SK-N-SH (cell line): ENCODE measurements around the gene SHISA5. TPM values are rescaled to one million over a fixed set of nuclear protein-coding genes. Genes with fewer than 3 reads are reported as not detected.
"Not testable (repeated sequence)": the region's sequence is repeated elsewhere in the genome, so short reads cannot be mapped to it uniquely, and the experiment has no call there.

Experiments
- CTCF ChIA-PET: fragments of 300-600, 350-600 bp; formaldehyde crosslinking; extraction: SDS; loops from one replicate; lab custom pipeline; 2021; lab: Yijun Ruan, JAX
- POLR2A ChIA-PET: fragments of 350-600 bp; sonication (Branson Sonifier 250); formaldehyde crosslinking; extraction: SDS; loops from one replicate; lab custom pipeline; 2020; ENCODE audit warnings: antibody characterized with exemption, inconsistent platforms; lab: Yijun Ruan, JAX
- DNase-seq: peaks from one replicate; pipeline ENCODE4 v3.0.0; 2012
- H2AFZ ChIP-seq: fragments of 200-600 bp; sonication (generic); 2 replicates; pipeline ENCODE4 v1.8.1; 2016; ENCODE audit warnings: antibody characterized with exemption, mild to moderate bottlenecking, low read depth
- H3F3A ChIP-seq: fragments of 200-600 bp; sonication (generic); replicated peaks from 2 replicates; pipeline ENCODE3; 2016; ENCODE audit warnings: antibody characterized with exemption, mild to moderate bottlenecking; ENCODE audit not compliant: insufficient read depth
- H3K27ac ChIP-seq, 2 experiments: fragments of 200-500 bp in 1 of 2; fragments of 200-600 bp in 1 of 2; sonication (Bioruptor generic) in 1 of 2; sonication (generic), shearing (Covaris generic) in 1 of 2; 2 replicates each; pipeline versions ENCODE4 v1.5.1 to v1.6.1; 2014 to 2016; ENCODE audit warnings: low read depth in 2 of 2, inconsistent platforms in 1 of 2, low read length in 1 of 2, mild to moderate bottlenecking in 1 of 2, mixed read lengths in 1 of 2
- H3K27me3 ChIP-seq: fragments of 200-600 bp; sonication (generic), shearing (Covaris generic); 2 replicates; pipeline ENCODE4 v1.6.1; 2016; ENCODE audit warnings: mixed run types; ENCODE audit not compliant: insufficient read depth
- H3K36me3 ChIP-seq, 2 experiments: fragments of 200-500 bp in 1 of 2; fragments of 200-600 bp in 1 of 2; sonication (Bioruptor generic) in 1 of 2; sonication (generic) in 1 of 2; replicated peaks in 1 of 2; 2 replicates each; pipeline versions ENCODE3 to v1.5.1; 2014 to 2016; ENCODE audit warnings: low read length in 1 of 2, mild to moderate bottlenecking in 1 of 2; ENCODE audit not compliant: insufficient read depth in 2 of 2, control insufficient read depth in 1 of 2
- H3K4me1 ChIP-seq, 2 experiments: fragments of 200-500 bp in 1 of 2; fragments of 200-600 bp in 1 of 2; sonication (Bioruptor generic) in 1 of 2; sonication (generic), shearing (Covaris generic) in 1 of 2; 2 replicates each; pipeline versions ENCODE4 v1.5.1 to v1.6.1; 2014 to 2016; ENCODE audit warnings: low read depth in 1 of 2, low read length in 1 of 2, mixed run types in 1 of 2; ENCODE audit not compliant: insufficient read depth in 2 of 2, control insufficient read depth in 1 of 2
- H3K4me2 ChIP-seq: fragments of 200-600 bp; sonication (generic), shearing (Covaris generic); 2 replicates; pipeline ENCODE4 v1.6.1; 2017; ENCODE audit warnings: mixed run types
- H3K4me3 ChIP-seq, 2 experiments: fragments of 200-500 bp in 1 of 2; fragments of 200-600 bp in 1 of 2; sonication (Bioruptor generic) in 1 of 2; sonication (generic), shearing (Covaris generic) in 1 of 2; 2 replicates each; pipeline versions ENCODE4 v1.5.1 to v1.8.1; 2014 to 2016; ENCODE audit warnings: low read depth in 2 of 2, inconsistent platforms in 1 of 2, low read length in 1 of 2, mild to moderate bottlenecking in 1 of 2, mixed read lengths in 1 of 2, moderate library complexity in 1 of 2
- H3K79me2 ChIP-seq: fragments of 200-600 bp; sonication (generic); 2 replicates; pipeline ENCODE4 v1.8.1; 2017; ENCODE audit warnings: mild to moderate bottlenecking; ENCODE audit not compliant: insufficient read depth
- H3K9ac ChIP-seq: fragments of 200-600 bp; sonication (generic); 2 replicates; pipeline ENCODE4 v1.6.1; 2017; ENCODE audit warnings: mixed run types
- H3K9me2 ChIP-seq: fragments of 200-600 bp; sonication (generic); 2 replicates; pipeline ENCODE4 v1.6.1; 2017; ENCODE audit warnings: mixed run types
- H3K9me3 ChIP-seq: fragments of 200-600 bp; sonication (generic); 2 replicates; pipeline ENCODE4 v1.6.1; 2017; ENCODE audit warnings: mixed run types, mild to moderate bottlenecking, moderate library complexity
- H4K20me1 ChIP-seq: fragments of 200-600 bp; sonication (generic); 2 replicates; pipeline ENCODE4 v1.6.1; 2017; ENCODE audit warnings: mild to moderate bottlenecking, mixed run types; ENCODE audit not compliant: insufficient read depth
- CTCF ChIP-seq: fragments of 200-600 bp; sonication (generic); IDR thresholded peaks from 2 replicates; pipeline ENCODE4 v1.6.1; 2017; ENCODE audit warnings: antibody characterized with exemption, mild to moderate bottlenecking, moderate library complexity
- ELF1 ChIP-seq: IDR thresholded peaks from 2 replicates; pipeline ENCODE4 v1.4.0; 2012
- EZH2phosphoT487 ChIP-seq: fragments of 200-600 bp; sonication (generic); IDR thresholded peaks from 2 replicates; pipeline ENCODE4 v1.6.1; 2017; ENCODE audit warnings: low read depth, mixed run types, mild to moderate bottlenecking, antibody characterized with exemption, moderate library complexity, borderline replicate concordance
- GABPA ChIP-seq: IDR thresholded peaks from 2 replicates; pipeline ENCODE4 v1.4.0; 2012; ENCODE audit warnings: low read depth, mild to moderate bottlenecking
- GATA2 ChIP-seq: sonication (generic); formaldehyde crosslinking; IDR thresholded peaks from 2 replicates; pipeline ENCODE4 v1.5.0; 2020; ENCODE audit warnings: mild to moderate bottlenecking, missing genetic modification reagents
- RXRA ChIP-seq: IDR thresholded peaks from 2 replicates; pipeline ENCODE4 v1.4.0; 2012; ENCODE audit warnings: low read depth, mild to moderate bottlenecking, borderline replicate concordance
- SIN3A ChIP-seq: IDR thresholded peaks from 2 replicates; pipeline ENCODE4 v1.6.1; 2012; ENCODE audit warnings: low read depth, mild to moderate bottlenecking, low read length, moderate library complexity, borderline replicate concordance
- TAF1 ChIP-seq: IDR thresholded peaks from 2 replicates; pipeline ENCODE4 v1.6.1; 2012; ENCODE audit warnings: low read depth, mild to moderate bottlenecking, low read length, moderate library complexity, borderline replicate concordance
- TEAD4 ChIP-seq: IDR thresholded peaks from 2 replicates; pipeline ENCODE4 v1.4.0; 2012; ENCODE audit warnings: mild to moderate bottlenecking, borderline replicate concordance; ENCODE audit not compliant: insufficient read depth
- USF2 ChIP-seq: fragments of 150-350 bp; IDR thresholded peaks from 2 replicates; pipeline ENCODE4 v1.6.1; 2017; ENCODE audit warnings: antibody characterized with exemption, low read length, low read depth, borderline replicate concordance
- WGBS: methylation state at CpG from one replicate; pipeline ENCODE4 v1.1.6; 2017; ENCODE audit warnings: low lambda C conversion rate; 5-methylcytosine and 5-hydroxymethylcytosine counted together
- polyA plus RNA-seq, 3 experiments: library from polyadenylated mRNA; depleted of rRNA; stranded (reverse); fragments of >200 nt; gene quantifications; 2 replicates each; pipeline ENCODE4 v1.2.3, GENCODE V29; 2012

SHISA5 gene
- polyA plus RNA-seq, 1 of the 3 experiments (the other 2 are of a cell fraction) = 194 TPM

- TF ChIP-seq USF2 (no peak), TEAD4 (no peak), EZH2phosphoT487 (no peak), SIN3A (no peak)
Observed at GRCh38 chr3:48486952-48487351, 17.0 kb downstream of the SHISA5 start (continued).

- POLR2A ChIA-PET = not testable (repeated sequence)
- CTCF ChIA-PET = interaction anchor here (1.2 kb wide), 1 partner anchor 10 kb away, joined by 5 read pairs; no protein-coding TSS in a partner anchor
Observed at GRCh38 chr3:48482822-48483221, 21.2 kb downstream of the SHISA5 start.

GRCh38 chr3:48480891-48481290 is 23.1 kb downstream of the SHISA5 start:
- H3K4me1 ChIP-seq, DNase-seq, H3K4me2 ChIP-seq, H4K20me1 ChIP-seq, H3K9me3 ChIP-seq, H2AFZ ChIP-seq, H3K9me2 ChIP-seq, H3K79me2 ChIP-seq, H3K4me3 ChIP-seq, POLR2A ChIA-PET, H3K27me3 ChIP-seq, H3K36me3 ChIP-seq, H3F3A ChIP-seq, H3K9ac ChIP-seq, H3K27ac ChIP-seq: not testable (repeated sequence)
- CTCF ChIA-PET = interaction anchor here (2.1 kb wide), 1 partner anchor 45 kb away, joined by 6 read pairs; no protein-coding TSS in a partner anchor
- 97% methylated on average over 11 of the region's 11 CpGs for WGBS

More at GRCh38 chr3:48482822-48483221, 21.2 kb downstream of the SHISA5 start:
- not testable (repeated sequence) for H3K4me3 ChIP-seq, H3K4me2 ChIP-seq, H2AFZ ChIP-seq, H4K20me1 ChIP-seq, H3K27me3 ChIP-seq, DNase-seq, H3K4me1 ChIP-seq, H3K79me2 ChIP-seq, H3K9me2 ChIP-seq, H3K27ac ChIP-seq, H3K36me3 ChIP-seq, H3K9me3 ChIP-seq, H3K9ac ChIP-seq
- H3F3A ChIP-seq = peaks cover 12% of the 10 kb centered on the region
- 98% methylated on average over 6 of the region's 6 CpGs for WGBS

GRCh38 chr3:48478626-48479555 is 25.1 kb downstream of the SHISA5 start:
- no peak overlapping the region for H3K9ac ChIP-seq
- H3K4me2 ChIP-seq = no peak overlapping the region
- ChIA-PET POLR2A (no interaction called here), CTCF (no interaction called here)
- no peaks in the 10 kb centered on the region for H3K79me2 ChIP-seq
- no peaks in the 10 kb centered on the region for H4K20me1 ChIP-seq
- H3K4me3 ChIP-seq = no peak overlapping the region
- H3F3A ChIP-seq = peaks cover 4% of the 10 kb centered on the region
- H3K36me3 ChIP-seq = no peaks in the 10 kb centered on the region
- no peak overlapping the region for H3K27ac ChIP-seq
- no peaks in the 10 kb centered on the region for H3K9me3 ChIP-seq
- 92% methylated on average over 16 of the region's 19 CpGs for WGBS
- DNase-seq = no peak
- no peaks in the 10 kb centered on the region for H3K27me3 ChIP-seq
- TF ChIP-seq CTCF (no peak), RXRA (no peak), GABPA (no peak), TAF1 (no peak), GATA2 (CRISPR knock-in tag) (no peak), ELF1 (no peak)
- H3K4me1 ChIP-seq = no peaks in the 10 kb centered on the region
- no peaks in the 10 kb centered on the region for H3K9me2 ChIP-seq
- no peak overlapping the region for H2AFZ ChIP-seq
